GM19193 (cell line): ENCODE measurements around the gene KCNC1.

Source experiments
- POLR2A ChIP-seq: IDR thresholded peaks from 4 replicates; pipeline ENCODE4 v1.6.1; 2011; ENCODE audit not compliant: insufficient read depth, insufficient read length; ENCODE audit errors: extremely low read depth

Gene KCNC1

GRCh38 chr11:17770048-17770652 lies 35.6 kb downstream of the KCNC1 start:
- no peak for TF ChIP-seq POLR2A

GRCh38 chr11:17770917-17771316 lies 36.3 kb downstream of the KCNC1 start:
- no peak for TF ChIP-seq POLR2A

GRCh38 chr11:17771415-17771814 lies 36.8 kb downstream of the KCNC1 start:
- TF ChIP-seq POLR2A: no peak

GRCh38 chr11:17771841-17772401 lies 37.3 kb downstream of the KCNC1 start:
- TF ChIP-seq POLR2A: no peak

GRCh38 chr11:17772704-17773600 lies 38.4 kb downstream of the KCNC1 start:
- TF ChIP-seq POLR2A: no peak

DNA sequence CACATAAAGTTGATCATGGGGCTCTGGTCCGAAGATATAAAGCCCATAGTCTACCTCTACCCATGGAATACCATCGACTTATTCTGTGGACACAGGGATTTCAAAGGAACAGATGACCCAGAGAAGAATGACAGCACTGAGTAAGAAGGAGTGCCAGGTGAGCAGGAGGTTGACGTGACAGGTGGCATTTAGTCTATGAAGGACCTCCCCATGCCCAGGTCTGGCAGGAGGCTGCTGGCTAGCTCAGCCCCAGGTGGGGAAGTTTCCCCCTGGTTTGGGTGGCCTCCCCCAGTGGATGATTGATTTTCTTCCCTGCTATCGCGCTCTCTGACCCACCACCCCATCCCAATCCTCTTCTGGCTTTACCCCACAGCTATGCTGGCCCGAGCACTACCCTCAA lies 39.1 kb downstream of the KCNC1 start:
- TF ChIP-seq POLR2A: no peak

GRCh38 chr11:17774232-17775034 lies 39.9 kb downstream of the KCNC1 start:
- TF ChIP-seq POLR2A: no peak

DNA sequence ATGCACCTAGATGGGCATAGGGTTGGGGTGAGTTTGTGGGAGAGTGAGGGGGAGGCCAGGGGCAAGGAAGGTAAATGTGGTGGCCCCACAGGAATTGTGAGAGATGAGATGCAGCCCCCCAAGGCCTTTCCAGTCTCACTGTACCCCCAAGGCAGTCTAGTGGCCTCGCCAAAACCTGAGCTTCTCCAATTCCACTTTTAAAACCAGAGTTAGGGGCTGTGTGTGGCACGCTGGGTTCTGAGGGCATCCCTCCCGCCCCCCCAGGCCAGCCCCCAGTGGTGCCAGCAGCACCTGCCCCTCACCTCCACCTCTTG lies 40.4 kb downstream of the KCNC1 start:
- TF ChIP-seq POLR2A: no peak

- TF ChIP-seq POLR2A: no peak
These were observed 41.1 kb downstream of the KCNC1 start for GRCh38 chr11:17775507-17776211.

DNA sequence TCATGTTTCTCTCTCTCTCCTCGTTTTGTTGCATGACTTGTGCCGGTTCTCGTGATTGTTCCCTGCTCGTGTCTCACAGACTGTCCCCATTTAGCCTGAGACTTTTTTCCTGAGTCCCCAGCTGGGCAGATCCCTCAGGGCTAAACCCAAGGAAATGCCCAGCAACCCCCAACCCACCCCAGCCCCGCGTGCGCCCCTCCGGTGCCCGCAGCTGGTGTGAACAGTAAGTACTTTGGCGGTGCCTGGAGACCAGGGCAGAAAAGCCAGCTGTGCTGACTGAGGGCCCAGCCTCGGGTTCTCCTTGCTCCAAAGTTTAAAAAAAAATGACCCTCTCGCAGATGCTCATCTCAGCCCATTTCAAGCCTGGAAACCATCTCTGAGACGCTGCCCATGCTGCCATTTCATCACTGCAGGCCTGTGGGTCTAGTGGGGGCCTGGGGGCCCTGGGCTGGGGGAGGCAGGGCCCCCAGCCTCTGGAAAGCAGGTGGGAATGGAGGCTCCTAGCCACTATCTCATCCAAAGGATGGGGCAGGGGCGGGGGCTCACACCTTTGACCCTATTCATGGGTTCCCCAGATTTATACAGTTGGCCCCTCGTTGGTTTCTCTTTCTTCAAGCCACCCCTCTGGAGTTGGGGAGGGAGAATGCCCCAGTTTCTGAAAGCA lies 41.8 kb downstream of the KCNC1 start:
- no peak for TF ChIP-seq POLR2A

DNA sequence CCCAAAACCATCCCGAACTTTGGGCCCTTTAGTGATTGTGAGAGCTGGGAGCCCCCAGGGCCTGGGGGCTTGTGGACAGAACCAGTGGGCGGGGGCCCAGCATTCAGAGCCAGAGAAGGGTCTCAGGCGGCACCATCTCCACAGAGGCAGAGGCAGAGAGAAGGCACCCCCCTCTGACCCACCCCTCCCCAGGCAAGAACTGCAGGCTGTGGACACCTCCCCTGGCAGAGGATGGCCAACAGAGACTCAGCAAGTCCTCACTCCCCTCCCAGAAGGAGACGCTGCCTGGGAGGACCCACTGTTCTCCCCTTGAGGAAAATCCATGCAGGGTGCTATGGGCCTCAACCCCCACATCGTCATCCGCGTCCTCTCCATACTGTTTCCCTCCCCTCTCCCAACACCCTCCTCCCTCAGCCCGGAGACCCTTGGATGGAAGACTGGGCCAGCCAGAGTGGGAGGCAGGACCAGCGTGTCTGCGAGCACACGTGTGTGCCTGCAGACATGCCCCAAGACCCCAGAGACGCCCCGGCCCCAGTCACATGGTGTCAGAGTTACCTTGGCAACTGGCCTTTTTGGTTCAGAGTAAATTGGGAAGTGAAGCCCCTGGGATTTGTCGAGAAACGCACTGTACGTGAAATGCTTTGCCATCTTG lies 42.6 kb downstream of the KCNC1 start:
- TF ChIP-seq POLR2A: no peak

DNA sequence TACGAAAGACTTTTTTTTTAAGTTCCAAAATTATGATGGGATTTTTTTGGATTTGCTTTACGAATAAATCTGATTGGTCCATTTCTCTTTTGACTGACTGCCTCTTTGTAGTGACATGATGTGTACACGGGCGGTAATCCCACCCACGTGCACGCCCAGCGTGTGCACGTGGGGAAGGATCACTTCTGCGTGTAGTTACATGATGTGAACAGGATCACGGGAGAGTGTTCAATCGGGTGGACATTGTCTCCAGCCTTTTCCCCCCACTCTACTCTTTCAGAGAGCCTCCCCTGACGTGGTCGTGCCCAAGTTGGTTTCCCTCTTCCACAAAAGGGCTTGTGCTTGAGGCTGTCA lies 43.1 kb downstream of the KCNC1 start:
- no peak for TF ChIP-seq POLR2A

DNA sequence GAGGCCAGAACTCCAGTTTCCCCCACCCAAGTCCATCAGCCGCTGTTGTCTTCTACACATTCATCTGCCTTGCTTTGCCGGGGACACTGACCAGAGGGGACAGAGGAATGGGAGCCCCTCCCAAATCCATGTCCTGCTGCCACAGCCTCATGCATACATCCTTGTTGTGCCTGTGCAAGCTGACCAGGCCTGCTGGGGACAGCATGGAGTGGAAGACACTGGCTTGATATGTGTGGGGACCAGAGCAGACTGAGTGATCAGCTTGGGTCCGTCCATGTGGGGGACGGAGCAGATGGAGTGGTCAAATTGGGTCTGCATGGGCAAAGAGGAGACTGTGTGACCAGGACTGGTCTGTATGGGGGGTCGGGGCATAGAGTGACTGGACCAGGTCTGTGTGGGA lies 43.8 kb downstream of the KCNC1 start:
- no peak for TF ChIP-seq POLR2A
